MG63 (cell line): ENCODE results near the gene ELAC2. TPM values are rescaled to one million over a fixed set of nuclear protein-coding genes. Genes with fewer than 3 reads are reported as not detected.
"Not testable (repeated sequence)": the region's sequence is repeated elsewhere in the genome, so short reads cannot be mapped to it uniquely, and the experiment has no call there.

Experiments used
- DNase-seq: peaks from one replicate; pipeline ENCODE4 v3.0.0-alpha.2; 2020
- H3K27me3 ChIP-seq: fragments of 250-450 bp; sonication (Bioruptor Pico); 2 replicates; pipeline ENCODE4 v1.5.1; 2020; ENCODE audit warnings: mild to moderate bottlenecking, moderate library complexity
- H3K36me3 ChIP-seq: fragments of 250-450 bp; sonication (Bioruptor Pico); 2 replicates; pipeline ENCODE4 v1.5.1; 2020; ENCODE audit warnings: mild to moderate bottlenecking, moderate library complexity
- H3K4me3 ChIP-seq: fragments of 250-450 bp; sonication (Bioruptor Pico); 2 replicates; pipeline ENCODE4 v1.5.1; 2020; ENCODE audit warnings: mild to moderate bottlenecking, moderate library complexity
- H3K9me3 ChIP-seq: fragments of 250-450 bp; sonication (Bioruptor Pico); 2 replicates; pipeline ENCODE4 v1.5.1; 2020; ENCODE audit warnings: mild to moderate bottlenecking, moderate library complexity
- total RNA-seq: library from RNA; depleted of rRNA; stranded (reverse); fragments of >200 nt; shearing (Covaris generic); gene quantifications from 2 replicates; pipeline ENCODE4 v1.2.3, GENCODE V29; 2014; ENCODE audit warnings: low replicate concordance

ELAC2 gene
- total RNA-seq, 1 experiment from 2014 or later: 58.4 TPM

DNA sequence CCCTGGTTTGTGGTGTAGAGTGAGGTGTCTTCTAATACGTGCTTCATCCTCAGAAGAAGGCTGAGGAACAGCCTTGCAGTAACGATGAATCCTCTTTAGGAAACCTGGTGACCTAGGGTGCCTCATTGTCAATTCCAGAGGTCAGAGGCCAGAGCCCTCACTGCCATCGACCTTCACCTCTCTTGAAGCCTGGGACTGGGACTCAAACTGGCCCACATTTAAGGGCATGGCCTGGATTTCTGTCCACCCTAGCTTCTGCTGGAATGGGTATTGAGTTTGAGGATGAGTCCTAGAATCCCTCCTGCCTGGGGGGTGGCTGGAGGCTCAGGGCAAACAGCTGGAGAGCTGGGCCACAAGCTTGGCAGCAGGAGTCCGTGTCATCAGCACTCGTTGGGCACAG, 38.6 kb downstream of the ELAC2 start:
- DNase-seq: no peak
- no peaks in the 10 kb centered on the region for H3K27me3 ChIP-seq
- no peaks in the 10 kb centered on the region for H3K36me3 ChIP-seq
- H3K4me3 ChIP-seq: no peak overlapping the region
- H3K9me3 ChIP-seq: no peaks in the 10 kb centered on the region

DNA sequence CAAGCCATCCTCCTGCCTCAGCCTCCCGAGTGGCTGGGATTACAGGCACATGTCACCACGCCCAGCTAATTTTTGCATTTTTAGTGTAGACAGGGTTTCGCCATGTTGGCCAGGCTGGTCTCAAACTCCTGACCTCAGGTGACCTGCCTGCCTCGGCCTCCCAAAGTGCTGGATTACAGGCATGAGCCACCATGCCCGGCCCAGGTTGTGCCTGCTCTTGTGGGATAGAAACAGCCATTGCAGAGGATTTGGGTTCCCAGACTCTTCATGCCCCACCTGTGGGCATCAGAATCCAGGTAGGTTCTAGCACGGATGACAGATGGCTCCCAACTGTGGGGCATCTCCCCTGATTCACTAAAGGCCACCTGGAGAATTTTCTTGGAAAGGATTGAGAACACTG, 39.0 kb downstream of the ELAC2 start:
- H3K36me3 ChIP-seq, H3K9me3 ChIP-seq, DNase-seq, H3K27me3 ChIP-seq, H3K4me3 ChIP-seq: not testable (repeated sequence)

DNA sequence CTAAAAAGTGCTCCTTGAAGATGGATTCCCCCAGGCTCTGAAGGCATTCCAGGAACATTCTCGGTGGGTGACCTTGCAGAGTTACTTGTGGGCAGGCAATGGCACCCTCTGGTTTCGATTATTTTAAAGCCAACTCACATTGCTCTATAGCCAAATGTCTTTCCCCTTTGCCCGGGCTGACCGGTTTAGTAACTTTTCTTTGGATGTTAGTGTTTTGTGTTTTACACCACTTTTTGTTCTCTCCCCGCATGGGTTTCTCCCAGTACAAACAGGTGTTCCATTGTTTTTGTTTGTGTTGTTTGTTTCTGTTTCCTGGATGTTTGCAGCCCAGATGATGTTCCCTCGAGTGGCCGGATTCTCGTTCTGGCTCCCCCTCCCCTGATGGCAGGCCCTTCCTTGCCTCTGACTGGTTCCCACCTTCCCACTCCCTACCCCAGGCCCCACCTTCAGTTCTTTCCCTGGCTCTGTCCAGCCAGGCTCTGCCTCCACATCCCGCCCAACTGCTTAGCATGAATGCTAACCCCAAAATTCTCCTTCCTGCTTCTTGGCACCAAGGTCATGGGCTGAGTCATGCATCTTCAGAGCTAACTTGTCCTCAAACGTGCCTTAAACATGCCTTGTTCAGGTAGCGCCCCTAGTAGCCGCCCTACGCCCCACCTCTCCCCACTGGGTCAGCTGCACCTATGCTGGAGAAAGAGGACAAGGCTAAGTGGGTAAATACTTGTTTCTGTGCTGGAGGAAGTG, 40.6 kb downstream of the ELAC2 start:
- Histone ChIP-seq H3K9me3 (no peaks in the 10 kb centered on the region), H3K36me3 (no peaks in the 10 kb centered on the region), H3K4me3 (no peak overlapping the region), H3K27me3 (no peaks in the 10 kb centered on the region)
- peak; percentile 45 for DNase-seq

DNA sequence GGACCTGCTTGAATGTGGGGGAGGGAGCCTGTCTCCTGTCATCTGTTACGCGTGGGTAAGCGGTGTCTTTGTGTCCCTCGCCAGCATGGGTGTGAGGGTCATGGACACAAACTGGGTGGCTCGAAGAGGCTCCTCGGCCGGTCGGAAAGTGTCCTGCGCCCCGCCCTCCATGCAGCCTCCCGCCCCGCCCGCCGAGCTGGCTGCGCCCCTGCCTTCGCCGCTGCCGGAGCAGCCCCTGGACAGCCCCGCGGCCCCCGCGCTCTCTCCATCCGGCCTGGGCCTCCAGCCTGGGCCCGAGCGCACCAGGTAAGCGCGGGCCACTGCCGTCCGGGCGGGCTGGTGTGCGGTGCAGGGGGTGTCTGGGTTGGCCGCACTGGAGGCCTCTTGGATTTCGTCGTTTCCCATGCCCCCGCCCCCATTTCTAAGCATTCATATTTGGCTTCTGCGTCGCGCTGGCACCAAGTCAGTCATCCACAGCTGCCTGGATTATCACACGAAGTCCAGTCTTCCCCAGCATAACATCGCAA, 43.8 kb downstream of the ELAC2 start:
- no peak for DNase-seq
- no peaks in the 10 kb centered on the region for H3K27me3 ChIP-seq
- H3K9me3 ChIP-seq: no peaks in the 10 kb centered on the region
- no peak overlapping the region for H3K4me3 ChIP-seq
- no peaks in the 10 kb centered on the region for H3K36me3 ChIP-seq

DNA sequence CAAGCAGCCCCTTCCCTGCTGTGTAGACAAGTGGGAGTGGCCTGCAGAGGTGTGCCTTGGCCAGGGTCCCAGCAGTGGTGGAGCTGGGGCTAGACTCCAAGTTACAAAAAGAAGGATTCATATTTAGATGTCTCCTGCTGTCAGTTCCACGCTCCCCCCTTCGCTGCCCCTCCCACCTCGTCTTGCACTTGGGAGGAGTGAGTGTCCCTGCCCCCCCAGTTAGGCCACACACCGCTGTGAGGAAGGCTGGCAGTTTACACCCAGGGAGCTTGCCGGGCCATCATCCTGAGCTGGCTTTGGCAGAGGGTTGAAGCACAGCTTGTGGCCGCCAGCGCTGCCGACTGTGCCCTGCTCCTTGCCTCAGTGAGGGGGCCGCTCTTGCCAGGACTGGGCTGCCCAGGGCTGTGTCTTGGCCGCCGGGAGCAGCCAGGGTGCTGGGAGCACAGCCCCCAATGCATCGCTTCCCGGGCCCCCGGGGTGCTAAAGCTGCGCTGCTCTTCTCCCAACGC, 44.3 kb downstream of the ELAC2 start:
- Histone ChIP-seq H3K36me3 (no peaks in the 10 kb centered on the region), H3K4me3 (no peak overlapping the region)

DNA sequence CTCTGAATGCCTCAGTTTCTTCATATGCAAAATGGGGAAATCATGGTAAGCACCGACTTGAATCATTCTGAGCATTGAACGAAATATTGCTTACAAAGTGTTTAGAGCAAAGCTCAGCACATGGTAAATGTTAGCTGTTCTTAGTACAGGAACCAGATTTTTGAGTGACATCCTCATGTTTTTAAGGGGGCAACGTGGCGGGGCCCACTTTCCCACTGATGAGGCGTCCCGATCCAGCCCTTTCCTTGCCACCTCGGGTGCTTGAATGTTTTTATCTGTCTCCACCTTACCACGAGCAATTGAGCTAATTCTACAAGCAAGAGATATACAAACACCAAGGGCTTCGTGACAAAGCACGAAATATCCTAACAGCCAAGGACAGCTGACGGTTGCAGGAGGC, 49.9 kb downstream of the ELAC2 start:
- H3K4me3 ChIP-seq: no peak overlapping the region
- DNase-seq: no peak

More for the DNA sequence above, 44.3 kb downstream of the ELAC2 start:
- Histone ChIP-seq H3K27me3 (no peaks in the 10 kb centered on the region), H3K9me3 (no peaks in the 10 kb centered on the region)
- peak; percentile 63 for DNase-seq

DNA sequence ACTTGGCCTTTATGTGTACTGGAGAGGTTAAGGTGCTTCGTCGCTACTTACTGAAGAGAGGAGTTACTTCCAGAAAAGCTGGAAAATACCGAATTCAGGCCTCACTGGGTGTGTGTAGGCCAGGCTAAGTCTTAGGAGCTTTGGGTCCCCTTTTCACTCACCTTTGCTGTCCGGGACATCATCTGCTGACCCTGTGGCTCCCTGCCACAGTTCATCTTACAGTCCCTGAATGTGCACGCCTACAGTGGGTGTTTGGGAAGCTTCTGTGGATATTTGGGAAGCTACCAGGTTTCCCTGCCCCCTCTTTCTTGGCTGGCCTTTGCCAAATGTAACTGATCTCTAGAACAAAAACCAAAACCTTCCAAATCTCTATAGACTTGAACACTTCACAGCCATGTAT, 51.4 kb downstream of the ELAC2 start:
- DNase-seq: no peak
- Histone ChIP-seq H3K9me3 (no peaks in the 10 kb centered on the region), H3K27me3 (no peaks in the 10 kb centered on the region), H3K36me3 (no peaks in the 10 kb centered on the region), H3K4me3 (no peak overlapping the region)

More for the DNA sequence above, 49.9 kb downstream of the ELAC2 start:
- Histone ChIP-seq H3K27me3 (no peaks in the 10 kb centered on the region), H3K9me3 (no peaks in the 10 kb centered on the region), H3K36me3 (no peaks in the 10 kb centered on the region)

DNA sequence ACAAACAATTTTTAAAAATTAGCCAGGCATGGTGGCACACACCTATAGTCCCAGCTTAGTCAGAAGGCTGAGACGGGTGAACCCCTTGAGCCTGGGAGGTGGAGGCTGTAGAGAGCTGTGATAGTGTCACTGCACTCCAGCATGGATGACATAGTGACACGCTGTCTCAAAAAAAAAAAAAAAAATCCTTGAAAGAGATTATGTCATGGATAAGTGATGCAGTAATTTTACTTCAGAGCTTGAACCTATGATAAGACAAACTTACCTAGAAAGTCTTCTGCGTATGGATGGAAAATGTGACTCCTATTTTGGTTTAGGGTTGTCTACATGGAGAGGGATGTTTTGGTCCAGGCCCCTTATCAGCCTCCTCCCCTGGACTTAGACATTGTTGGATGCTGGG, 51.8 kb downstream of the ELAC2 start:
- no peaks in the 10 kb centered on the region for H3K9me3 ChIP-seq
- H3K4me3 ChIP-seq: no peak overlapping the region
- no peak for DNase-seq
- no peaks in the 10 kb centered on the region for H3K36me3 ChIP-seq
- H3K27me3 ChIP-seq: no peaks in the 10 kb centered on the region

DNA sequence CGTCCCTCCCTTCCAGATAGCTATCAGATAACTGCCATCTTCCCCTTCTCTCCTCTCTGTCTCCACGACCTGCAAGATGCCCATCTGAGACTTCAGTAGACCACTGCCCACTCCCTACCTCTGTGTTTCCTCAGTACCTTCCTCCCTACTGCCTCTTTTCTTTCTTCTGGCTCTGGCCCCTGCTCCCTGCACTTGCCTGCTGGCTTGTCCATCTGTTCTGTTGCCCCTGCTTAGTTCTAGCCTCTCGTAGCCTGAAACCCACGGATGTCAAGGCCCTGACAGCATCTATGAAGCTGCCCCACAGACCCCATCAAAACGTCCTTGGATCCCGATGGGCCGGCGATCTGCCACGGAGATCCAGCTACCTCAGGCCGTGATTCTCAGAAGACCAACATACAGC, 53.0 kb downstream of the ELAC2 start:
- no peaks in the 10 kb centered on the region for H3K27me3 ChIP-seq
- H3K9me3 ChIP-seq: no peaks in the 10 kb centered on the region
- no peak for DNase-seq
- no peak overlapping the region for H3K4me3 ChIP-seq
- H3K36me3 ChIP-seq: no peaks in the 10 kb centered on the region

- H3K36me3 ChIP-seq: no peaks in the 10 kb centered on the region
- no peak for DNase-seq
- H3K4me3 ChIP-seq: no peak overlapping the region
- no peaks in the 10 kb centered on the region for H3K9me3 ChIP-seq
- no peaks in the 10 kb centered on the region for H3K27me3 ChIP-seq
Measured at GRCh38 chr17:12964162-12964561, 53.7 kb downstream of the ELAC2 start.

- Histone ChIP-seq H3K9me3 (no peaks in the 10 kb centered on the region), H3K36me3 (no peaks in the 10 kb centered on the region), H3K4me3 (no peak overlapping the region), H3K27me3 (no peaks in the 10 kb centered on the region)
- no peak for DNase-seq
Measured at GRCh38 chr17:12963505-12963904, 54.3 kb downstream of the ELAC2 start.

- Histone ChIP-seq H3K27me3 (no peaks in the 10 kb centered on the region), H3K9me3 (0 out of 2 replicates have a peak, but pooled peaks cover 4% of the 10 kb centered on the region), H3K36me3 (no peaks in the 10 kb centered on the region), H3K4me3 (no peak overlapping the region)
- DNase-seq: no peak
Measured at GRCh38 chr17:12961655-12962054, 56.2 kb downstream of the ELAC2 start.

DNA sequence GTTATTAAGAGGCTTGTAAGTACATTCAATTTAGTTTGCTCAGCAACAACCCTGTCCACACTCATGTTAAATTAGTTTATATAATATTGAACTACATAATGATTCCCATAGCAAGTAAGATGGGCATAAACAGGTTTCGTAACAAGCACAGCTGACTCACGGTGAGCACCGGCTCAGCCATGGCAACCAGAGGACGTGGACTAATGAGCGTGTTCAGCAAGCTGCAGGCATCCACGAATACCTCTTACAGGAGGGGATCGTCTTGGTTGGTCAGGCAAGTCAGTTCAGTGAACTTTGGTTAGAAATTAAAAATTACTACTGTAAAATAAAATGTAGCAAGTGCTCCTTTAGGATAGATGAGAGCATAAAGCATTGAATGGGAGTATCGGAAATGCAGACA, 58.4 kb downstream of the ELAC2 start:
- Histone ChIP-seq H3K27me3 (no peaks in the 10 kb centered on the region), H3K9me3 (0 out of 2 replicates have a peak, but pooled peaks cover 4% of the 10 kb centered on the region), H3K4me3 (no peak overlapping the region), H3K36me3 (no peaks in the 10 kb centered on the region)
- peak; percentile 33 for DNase-seq

GRCh38 chr17:12958786-12959185, 59.0 kb downstream of the ELAC2 start:
- no peaks in the 10 kb centered on the region for H3K36me3 ChIP-seq
- peak; percentile 71 for DNase-seq
- H3K4me3 ChIP-seq: no peak overlapping the region
- 0 out of 2 replicates have a peak, but pooled peaks cover 4% of the 10 kb centered on the region for H3K9me3 ChIP-seq
- no peaks in the 10 kb centered on the region for H3K27me3 ChIP-seq

DNA sequence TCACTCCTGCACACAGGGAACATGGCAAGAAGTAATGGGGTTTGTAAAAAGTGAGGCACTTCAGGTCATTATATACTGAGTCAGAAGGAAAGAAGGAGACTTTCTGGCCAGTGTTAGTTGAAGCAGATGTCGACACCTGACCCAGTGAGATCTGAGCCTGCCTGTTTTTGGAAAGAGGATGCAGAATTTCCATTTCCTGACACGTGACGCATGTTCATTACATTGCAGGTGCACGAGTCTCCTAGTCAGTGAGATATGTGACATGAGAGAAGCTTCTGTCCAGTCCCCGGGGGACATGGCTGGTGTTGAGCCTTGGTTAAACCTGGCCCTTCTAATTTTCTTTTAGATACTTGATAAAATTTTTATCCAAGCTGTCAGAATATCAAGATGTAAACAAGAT, 62.3 kb downstream of the ELAC2 start:
- Histone ChIP-seq H3K9me3 (0 out of 2 replicates have a peak, but pooled peaks cover 4% of the 10 kb centered on the region), H3K36me3 (no peaks in the 10 kb centered on the region), H3K27me3 (no peaks in the 10 kb centered on the region), H3K4me3 (no peak overlapping the region)
- no peak for DNase-seq

GRCh38 chr17:12953156-12953555, 64.7 kb downstream of the ELAC2 start:
- Histone ChIP-seq H3K36me3 (no peaks in the 10 kb centered on the region), H3K4me3 (no peak overlapping the region)
- no peak for DNase-seq

DNA sequence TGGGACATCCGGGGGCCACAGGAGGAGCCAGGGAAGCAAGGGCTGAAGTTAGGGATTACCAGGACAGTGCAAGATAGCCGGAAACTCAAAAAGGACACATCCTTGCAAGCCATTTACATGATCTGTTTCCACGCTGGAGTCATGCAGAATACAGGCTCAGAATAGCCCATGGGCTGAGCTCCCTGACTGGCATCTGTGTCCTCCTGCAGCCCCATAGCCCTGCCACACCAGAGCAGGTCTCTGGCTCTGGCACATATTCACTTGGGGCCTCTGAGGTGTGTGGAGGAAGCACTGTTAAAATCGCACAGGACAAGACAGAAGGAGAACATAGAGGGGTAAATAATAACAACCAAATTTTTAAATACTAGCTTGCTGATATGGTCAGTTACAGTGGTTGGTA, 65.8 kb downstream of the ELAC2 start:
- no peak overlapping the region for H3K4me3 ChIP-seq
- no peak for DNase-seq
- no peaks in the 10 kb centered on the region for H3K9me3 ChIP-seq
- no peaks in the 10 kb centered on the region for H3K36me3 ChIP-seq
- H3K27me3 ChIP-seq: no peaks in the 10 kb centered on the region

More at GRCh38 chr17:12953156-12953555, 64.7 kb downstream of the ELAC2 start:
- Histone ChIP-seq H3K9me3 (0 out of 2 replicates have a peak, but pooled peaks cover 4% of the 10 kb centered on the region), H3K27me3 (no peaks in the 10 kb centered on the region)

- Histone ChIP-seq H3K4me3 (no peak overlapping the region), H3K9me3 (no peaks in the 10 kb centered on the region), H3K36me3 (no peaks in the 10 kb centered on the region), H3K27me3 (no peaks in the 10 kb centered on the region)
- DNase-seq: no peak
Measured at GRCh38 chr17:12947047-12947446, 70.8 kb downstream of the ELAC2 start.
